Natural killer cell (primary cell): Measurements from ENCODE around the gene APBB1. TPM values are rescaled to one million over a fixed set of nuclear protein-coding genes. Genes with fewer than 3 reads are reported as not detected.

Source experiments
- ATAC-seq, 3 donors: fragments of 150-1000 bp in 2 of 3; fragments of 200-7000 bp in 1 of 3; cut with Tn5 transposase; 1 replicate in 1 of 3; 2 replicates in 2 of 3; pipeline ENCODE4 v1.10.0; 2021; ENCODE audit warnings: mild to moderate bottlenecking in 2 of 3, moderate library complexity in 2 of 3
- DNase-seq, 2 donors: peaks; one replicate each; pipeline versions ENCODE4 v3.0.0 to v3.0.0-alpha.2; 2013 to 2021; ENCODE audit warnings: mixed read lengths in 1 of 2
- H3K27ac ChIP-seq: one replicate; pipeline ENCODE4 v1.5.1; 2013; ENCODE audit warnings: mild to moderate bottlenecking, low read length
- H3K27me3 ChIP-seq: one replicate; pipeline ENCODE4 v1.6.1; 2013; ENCODE audit warnings: low read length; ENCODE audit not compliant: control insufficient read depth, insufficient read depth
- H3K36me3 ChIP-seq: one replicate; pipeline ENCODE4 v1.6.1; 2013; ENCODE audit warnings: low read length; ENCODE audit not compliant: control insufficient read depth, insufficient read depth
- H3K4me1 ChIP-seq: one replicate; pipeline ENCODE4 v1.6.1; 2013; ENCODE audit warnings: low read length; ENCODE audit not compliant: control insufficient read depth, insufficient read depth
- H3K4me3 ChIP-seq: one replicate; pipeline ENCODE4 v1.5.1; 2013; ENCODE audit warnings: low read length
- H3K9me3 ChIP-seq: one replicate; pipeline ENCODE4 v1.6.1; 2013; ENCODE audit warnings: low read length; ENCODE audit not compliant: control insufficient read depth, insufficient read depth
- H3K27ac Mint-ChIP-seq, 2 donors: one replicate each; pipeline ENCODE4 v1.8.0; 2022; ENCODE audit warnings: mild to moderate bottlenecking in 2 of 2, mixed read lengths in 2 of 2, moderate library complexity in 1 of 2
- H3K27me3 Mint-ChIP-seq, 2 donors: one replicate each; pipeline ENCODE4 v1.8.0; 2022; ENCODE audit warnings: low read depth in 2 of 2, mixed read lengths in 2 of 2
- H3K36me3 Mint-ChIP-seq: one replicate; pipeline ENCODE4 v1.8.0; 2022; ENCODE audit warnings: mixed read lengths
- H3K4me1 Mint-ChIP-seq, 2 donors: one replicate each; pipeline ENCODE4 v1.8.0; 2022; ENCODE audit warnings: mixed read lengths in 2 of 2
- H3K4me3 Mint-ChIP-seq: one replicate; pipeline ENCODE4 v1.8.0; 2022; ENCODE audit warnings: mild to moderate bottlenecking, moderate library complexity, mixed read lengths
- H3K9me3 Mint-ChIP-seq, 2 donors: one replicate each; pipeline ENCODE4 v1.8.0; 2022; ENCODE audit warnings: mixed read lengths in 2 of 2
- WGBS: methylation state at CpG from one replicate; pipeline ENCODE4 v1.1.7; 2013; ENCODE audit warnings: missing lambda C conversion rate; ENCODE audit not compliant: insufficient coverage; 5-methylcytosine and 5-hydroxymethylcytosine counted together
- intact Hi-C: fragments of 100-400 bp; cut with micrococcal nuclease; formaldehyde crosslinking; loops from one replicate; pipeline ENCODE4 v1.14.2; 2022
- total RNA-seq, 4 donors: library from RNA; stranded (reverse); fragments of 120-200 nt in 1 of 4; gene quantifications; one replicate each; pipeline versions ENCODE4 v1.2.3 to v1.2.4, GENCODE V29; 2013 to 2022
- TF ChIP-seq, protein P1 (sequence below): fragments of 200-600 bp; IDR thresholded peaks from one replicate; pipeline ENCODE4 v1.8.0; 2022; ENCODE audit warnings: antibody characterized with exemption

APBB1 gene
- total RNA-seq, 3 donors from 2014 or later (not counting 1 experiment from before 2014, with no cell fraction given), result 62.8 to 77.1 (median 67.5) TPM

DNA sequence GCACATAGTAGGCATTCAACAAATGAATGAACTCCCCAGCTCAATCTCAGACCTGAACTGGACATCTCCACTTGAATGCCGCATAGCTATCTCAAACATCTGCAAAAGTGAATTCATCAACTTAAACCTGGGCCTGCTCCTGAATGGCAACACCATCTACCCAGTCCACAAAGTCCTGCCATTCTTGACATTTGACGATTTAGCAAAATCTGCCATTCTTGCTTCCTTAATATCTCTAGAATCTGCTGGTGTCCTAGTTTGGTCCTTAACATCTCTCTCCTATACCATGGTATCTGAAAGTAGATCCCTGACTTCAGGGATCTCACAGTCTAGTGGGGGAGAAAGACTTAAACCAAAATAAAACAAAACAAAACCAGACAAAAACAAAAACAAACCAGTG, 34.3 kb upstream of the APBB1 start:
- Histone ChIP-seq H3K36me3 (peaks cover 33% of the 10 kb centered on the region), H3K4me3 (no peak overlapping the region), H3K27ac (no peak overlapping the region), H3K27me3 (no peaks in the 10 kb centered on the region), H3K4me1 (no peaks in the 10 kb centered on the region), H3K9me3 (no peaks in the 10 kb centered on the region)
- no peak overlapping the region for H3K4me3 Mint-ChIP-seq
- no peak for ATAC-seq
- DNase-seq, result no peak
- H3K27me3 Mint-ChIP-seq, result no peaks in the 10 kb centered on the region
- intact Hi-C loops, result no loop called here
- no peaks in the 10 kb centered on the region for H3K4me1 Mint-ChIP-seq
- WGBS, result 100% methylated on average over 2 of the region's 2 CpGs
- no peaks in the 10 kb centered on the region for H3K9me3 Mint-ChIP-seq
- no peak overlapping the region for H3K27ac Mint-ChIP-seq
- TF ChIP-seq, protein P1, sequence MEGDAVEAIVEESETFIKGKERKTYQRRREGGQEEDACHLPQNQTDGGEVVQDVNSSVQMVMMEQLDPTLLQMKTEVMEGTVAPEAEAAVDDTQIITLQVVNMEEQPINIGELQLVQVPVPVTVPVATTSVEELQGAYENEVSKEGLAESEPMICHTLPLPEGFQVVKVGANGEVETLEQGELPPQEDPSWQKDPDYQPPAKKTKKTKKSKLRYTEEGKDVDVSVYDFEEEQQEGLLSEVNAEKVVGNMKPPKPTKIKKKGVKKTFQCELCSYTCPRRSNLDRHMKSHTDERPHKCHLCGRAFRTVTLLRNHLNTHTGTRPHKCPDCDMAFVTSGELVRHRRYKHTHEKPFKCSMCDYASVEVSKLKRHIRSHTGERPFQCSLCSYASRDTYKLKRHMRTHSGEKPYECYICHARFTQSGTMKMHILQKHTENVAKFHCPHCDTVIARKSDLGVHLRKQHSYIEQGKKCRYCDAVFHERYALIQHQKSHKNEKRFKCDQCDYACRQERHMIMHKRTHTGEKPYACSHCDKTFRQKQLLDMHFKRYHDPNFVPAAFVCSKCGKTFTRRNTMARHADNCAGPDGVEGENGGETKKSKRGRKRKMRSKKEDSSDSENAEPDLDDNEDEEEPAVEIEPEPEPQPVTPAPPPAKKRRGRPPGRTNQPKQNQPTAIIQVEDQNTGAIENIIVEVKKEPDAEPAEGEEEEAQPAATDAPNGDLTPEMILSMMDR, result no peak
- H3K36me3 Mint-ChIP-seq, result peaks cover 5% of the 10 kb centered on the region

- no peak for DNase-seq
Measured at GRCh38 chr11:6452219-6452618, 33.3 kb upstream of the APBB1 start.

DNA sequence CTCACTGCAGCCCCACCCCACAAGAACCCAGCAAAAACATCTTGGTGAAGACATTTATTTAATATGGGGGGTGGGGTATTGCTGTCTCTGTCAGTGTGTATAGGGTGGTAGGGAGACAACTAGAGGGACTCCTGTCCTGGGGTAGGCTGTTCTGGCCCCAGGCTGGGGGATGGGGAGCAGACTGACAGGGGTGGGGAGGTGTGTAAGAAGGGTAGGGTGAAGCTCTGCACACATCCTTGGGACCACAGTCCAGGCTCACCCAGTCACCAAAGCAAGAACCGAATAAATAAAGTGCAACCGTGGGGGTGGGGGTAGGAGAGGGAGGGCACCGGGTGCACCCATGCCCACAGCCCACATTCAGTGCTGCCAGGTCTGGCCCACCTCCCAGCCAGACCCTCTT, 29.7 kb upstream of the APBB1 start:
- Mint-ChIP-seq H3K4me3 (no peak overlapping the region), H3K36me3 (no peaks in the 10 kb centered on the region), H3K27me3 (no peaks in the 10 kb centered on the region), H3K9me3 (no peaks in the 10 kb centered on the region), H3K4me1 (no peaks in the 10 kb centered on the region), H3K27ac (no peak overlapping the region)
- H3K4me3 ChIP-seq, result no peak overlapping the region
- ATAC-seq (no peak), DNase-seq (no peak)
- intact Hi-C loops, result no loop called here
- TF ChIP-seq, protein P1, result no peak
- WGBS, result no CpG with 5 or more reads among the region's 3 CpGs
- H3K36me3 ChIP-seq, result peaks cover 12% of the 10 kb centered on the region
- no peaks in the 10 kb centered on the region for H3K27me3 ChIP-seq
- no peak overlapping the region for H3K27ac ChIP-seq
- H3K4me1 ChIP-seq, result no peaks in the 10 kb centered on the region
- H3K9me3 ChIP-seq, result no peaks in the 10 kb centered on the region

More at GRCh38 chr11:6452219-6452618, 33.3 kb upstream of the APBB1 start:
- H3K27ac ChIP-seq, result no peak overlapping the region
- no peaks in the 10 kb centered on the region for H3K27me3 ChIP-seq
- H3K36me3 ChIP-seq, result peaks cover 27% of the 10 kb centered on the region
- no peak for ATAC-seq
- Mint-ChIP-seq H3K4me1 (no peaks in the 10 kb centered on the region), H3K27me3 (no peaks in the 10 kb centered on the region), H3K36me3 (peaks cover 5% of the 10 kb centered on the region), H3K9me3 (no peaks in the 10 kb centered on the region), H3K4me3 (no peak overlapping the region), H3K27ac (no peak overlapping the region)
- intact Hi-C loops, result no loop called here
- 97% methylated on average over 3 of the region's 3 CpGs for WGBS
- TF ChIP-seq, protein P1, result no peak
- H3K4me1 ChIP-seq, result no peaks in the 10 kb centered on the region
- H3K9me3 ChIP-seq, result no peaks in the 10 kb centered on the region
- no peak overlapping the region for H3K4me3 ChIP-seq
